Fibroblast of skin of abdomen (primary cell): ENCODE results near the gene KIR2DL3. TPM values are rescaled to one million over a fixed set of nuclear protein-coding genes. Genes with fewer than 3 reads are reported as not detected.
"Not testable (repeated sequence)": the region's sequence is repeated elsewhere in the genome, so short reads cannot be mapped to it uniquely, and the experiment has no call there.

Experiments used
- DNase-seq: peaks from one replicate; pipeline ENCODE4 v3.0.0-alpha.2; 2013
- polyA plus RNA-seq, 2 experiments: library from polyadenylated mRNA; unstranded; fragments of 120-200 nt; gene quantifications; one replicate each; pipeline ENCODE4 v1.2.1, GENCODE V29; 2013; ENCODE audit not compliant: insufficient read length in 2 of 2

Gene KIR2DL3
- polyA plus RNA-seq (2013, experiment 1 of 2; ENCODE audit: insufficient read length), result not detected
- polyA plus RNA-seq (2013, experiment 2 of 2; ENCODE audit: insufficient read length), result not detected

GRCh38 chr19:54738306-54738705 is at the start of gene KIR2DL3:
TSS of gene KIR2DL3 (plus strand) at chr19:54738513. CDS start at chr19:54738546, 33 bp downstream.
- not testable (repeated sequence) for DNase-seq

- DNase-seq, result no peak
These were observed 46.6 kb upstream of the KIR2DL3 start for GRCh38 chr19:54691582-54692297.

GRCh38 chr19:54692298-54692615 is 46.1 kb upstream of the KIR2DL3 start:
- DNase-seq, result no peak

- DNase-seq, result no peak
These were observed 43.7 kb upstream of the KIR2DL3 start for GRCh38 chr19:54694648-54695047.

GRCh38 chr19:54696117-54696548 is 42.2 kb upstream of the KIR2DL3 start:
- no peak for DNase-seq

GRCh38 chr19:54696766-54697165 is 41.5 kb upstream of the KIR2DL3 start:
- no peak for DNase-seq

GRCh38 chr19:54697716-54698115 is 40.6 kb upstream of the KIR2DL3 start:
- DNase-seq, result not testable (repeated sequence)

- no peak for DNase-seq
These were observed 33.4 kb upstream of the KIR2DL3 start for GRCh38 chr19:54704928-54705327.

GRCh38 chr19:54707962-54708361 is 30.4 kb upstream of the KIR2DL3 start:
- DNase-seq, result no peak

GRCh38 chr19:54708781-54709180 is 29.5 kb upstream of the KIR2DL3 start:
- no peak for DNase-seq

- DNase-seq, result no peak
These were observed 28.9 kb upstream of the KIR2DL3 start for GRCh38 chr19:54709212-54709948.

- DNase-seq, result not testable (repeated sequence)
These were observed 28.4 kb upstream of the KIR2DL3 start for GRCh38 chr19:54709956-54710355.

- no peak for DNase-seq
These were observed 14.2 kb upstream of the KIR2DL3 start, which contains the start of gene KIR3DL3 for GRCh38 chr19:54724142-54724541. TSS of gene KIR3DL3 (plus strand) at chr19:54724442. CDS start at chr19:54724497, 55 bp downstream.

- no peak for DNase-seq
These were observed 13.7 kb upstream of the KIR2DL3 start for GRCh38 chr19:54724644-54725043.

GRCh38 chr19:54725321-54725720 is 13.0 kb upstream of the KIR2DL3 start:
- no peak for DNase-seq

GRCh38 chr19:54727562-54727961 is 10.8 kb upstream of the KIR2DL3 start:
- no peak for DNase-seq

GRCh38 chr19:54728167-54728566 is 10.1 kb upstream of the KIR2DL3 start:
- DNase-seq, result no peak

GRCh38 chr19:54729416-54730188 is 8.7 kb upstream of the KIR2DL3 start:
- DNase-seq, result no peak

GRCh38 chr19:54731191-54731590 is 7.1 kb upstream of the KIR2DL3 start:
- no peak for DNase-seq

GRCh38 chr19:54738715-54739114 is 402 bp downstream of the KIR2DL3 start:
- no peak for DNase-seq

- DNase-seq, result no peak
These were observed 1.5 kb downstream of the KIR2DL3 start for GRCh38 chr19:54739587-54740497.

GRCh38 chr19:54741950-54742349 is 3.6 kb downstream of the KIR2DL3 start:
- not testable (repeated sequence) for DNase-seq
